Stimulated activated CD8-positive, alpha-beta memory T cell treated with anti-CD3 and anti-CD28 coated beads, Interleukin-2, amount 100 ng/mL, for 48 hours (primary cell): Measurements from ENCODE around the gene GRK4.
A peak's percentile ranks its signal among the peaks of the same experiment; 100 is the strongest.
"Not testable (repeated sequence)": the region's sequence is repeated elsewhere in the genome, so short reads cannot be mapped to it uniquely, and the experiment has no call there.

Source experiments
- DNase-seq, 2 donors: peaks; one replicate each; pipeline ENCODE4 v3.0.0-alpha.2; 2020; ENCODE audit warnings: low read depth in 2 of 2

GRK4 gene

DNA sequence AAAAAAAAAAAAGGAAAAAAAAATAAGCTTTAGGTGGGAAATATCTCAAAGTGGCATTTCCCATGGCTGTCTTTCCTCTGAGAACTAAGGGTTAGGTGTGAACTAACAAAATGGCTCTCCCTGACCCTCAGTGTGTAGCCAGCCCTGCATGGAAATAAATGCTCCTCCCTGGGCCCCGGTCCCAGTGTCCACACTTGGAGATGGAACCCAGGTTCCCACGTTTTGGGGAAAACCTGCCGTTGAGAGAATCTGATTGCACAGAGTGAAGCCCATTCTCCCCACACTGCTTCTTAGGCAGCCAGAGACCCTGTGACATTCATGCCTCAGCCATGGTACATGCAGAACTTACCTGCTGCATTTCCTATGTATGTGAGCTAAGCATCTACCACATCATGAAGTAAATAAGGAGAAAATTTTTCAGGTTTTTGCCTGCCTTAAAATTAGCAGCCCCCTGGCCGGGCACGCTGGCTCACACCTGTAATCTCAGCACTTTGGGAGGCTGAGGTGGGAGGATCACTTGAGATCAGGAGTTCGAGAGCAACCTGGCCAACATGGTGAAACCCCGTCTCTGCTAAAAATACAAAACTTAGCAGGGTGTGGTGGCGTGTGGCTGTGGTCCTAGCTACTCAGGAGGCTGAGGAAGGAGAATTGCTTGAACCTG lies 76.5 kb downstream of the GRK4 start:
- no peak for DNase-seq

DNA sequence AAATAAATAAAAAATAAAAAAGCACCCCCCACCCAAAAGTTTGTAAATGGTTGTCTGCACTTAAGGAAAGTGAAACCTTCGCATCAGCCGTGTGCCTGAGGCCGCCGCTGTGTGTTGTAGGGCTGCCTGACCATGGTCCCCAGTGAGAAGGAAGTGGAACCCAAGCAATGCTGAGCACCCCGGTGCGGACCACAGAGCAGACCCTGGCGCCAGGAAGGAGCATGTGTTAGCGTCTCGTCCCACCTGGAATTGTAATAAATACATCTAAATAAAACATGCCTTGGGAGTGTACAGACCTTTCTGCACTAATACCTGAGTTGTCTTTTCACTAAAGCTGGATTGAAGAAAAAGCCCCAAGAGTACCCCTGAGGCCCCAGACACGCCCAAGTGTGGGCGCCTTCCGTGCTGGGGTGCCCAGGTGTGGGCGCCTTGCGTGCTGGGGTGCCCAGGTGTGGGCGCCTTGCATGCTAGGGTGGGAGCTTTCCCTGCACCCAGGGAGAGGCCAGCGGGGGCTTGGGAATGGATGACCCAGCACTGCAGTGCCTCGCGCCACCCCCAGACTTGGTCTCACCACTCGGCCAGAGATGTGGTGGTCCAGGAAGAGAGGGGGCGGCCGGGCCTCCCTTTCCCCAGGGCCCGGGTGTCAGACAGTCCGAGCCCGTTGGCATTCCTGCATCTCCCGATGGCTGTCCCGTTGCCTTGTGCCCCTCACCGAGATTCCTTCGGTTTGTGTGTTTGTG lies 77.3 kb downstream of the GRK4 start:
- DNase-seq: no peak

DNA sequence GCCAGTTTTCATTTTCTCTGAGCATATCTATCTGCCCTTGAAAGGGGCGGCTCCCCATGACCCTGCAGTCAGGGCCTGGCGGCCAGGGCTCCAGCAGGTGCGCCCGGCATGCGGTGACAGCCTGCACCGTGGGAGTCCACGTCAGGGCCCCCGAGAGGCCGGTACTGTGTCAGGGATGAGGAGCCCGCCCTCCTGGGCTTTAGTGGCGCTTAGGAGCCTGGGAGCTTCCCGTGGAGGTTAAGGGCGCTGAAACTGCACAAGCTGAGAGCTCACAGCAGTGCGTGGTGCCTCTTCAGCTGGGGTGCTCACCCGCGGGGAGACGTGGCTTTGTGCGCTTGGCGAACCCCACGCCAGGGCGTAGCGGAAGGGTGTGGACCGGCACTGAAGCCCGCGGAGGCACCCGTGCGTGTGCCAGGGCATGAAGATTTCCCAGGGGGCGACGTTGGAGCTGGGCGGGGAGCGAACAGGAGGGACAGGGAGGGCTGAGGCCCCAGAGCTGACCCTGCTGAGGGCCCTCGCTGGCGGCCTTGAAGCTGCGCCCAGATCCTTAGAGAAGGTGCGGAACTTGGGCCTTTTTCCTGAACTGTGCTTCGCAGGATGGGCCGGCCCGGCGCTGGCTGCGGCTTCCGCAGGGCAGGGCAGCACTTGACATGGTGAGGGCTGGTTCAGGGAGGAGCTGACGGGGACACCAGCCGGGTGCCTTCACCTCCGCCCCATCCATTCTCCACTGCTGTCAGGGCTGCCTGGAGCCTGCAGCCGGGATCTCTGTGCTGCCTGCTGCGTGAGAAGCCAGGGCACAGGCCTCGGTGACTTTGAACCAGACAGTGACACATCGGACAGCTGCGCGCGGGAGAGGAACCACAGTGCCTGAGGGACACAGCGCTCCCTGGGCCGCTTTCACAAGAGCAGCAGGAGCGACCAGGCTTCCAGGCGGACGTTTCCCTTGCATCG lies 78.1 kb downstream of the GRK4 start:
- peak; percentile 14 to 15 for DNase-seq

DNA sequence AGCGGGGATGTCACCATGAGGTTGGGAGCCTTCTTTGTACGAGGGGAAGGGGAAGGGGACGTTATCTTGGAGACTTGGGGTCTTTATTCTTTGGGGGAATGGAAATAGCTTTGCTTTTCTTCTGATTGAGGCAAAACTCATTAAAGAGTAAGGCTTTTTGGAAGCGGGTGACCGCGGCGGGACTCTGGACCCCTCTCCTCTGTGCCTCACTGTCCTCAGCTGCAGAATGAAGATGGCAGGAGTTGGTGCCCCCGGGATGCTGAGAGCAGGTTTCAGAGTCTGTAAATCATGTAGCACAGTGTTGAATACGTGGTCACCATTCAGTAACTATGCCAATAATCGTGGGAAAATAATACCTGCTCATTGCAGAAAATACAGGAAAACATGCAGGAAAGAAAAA lies 78.9 kb downstream of the GRK4 start:
- DNase-seq: no peak

DNA sequence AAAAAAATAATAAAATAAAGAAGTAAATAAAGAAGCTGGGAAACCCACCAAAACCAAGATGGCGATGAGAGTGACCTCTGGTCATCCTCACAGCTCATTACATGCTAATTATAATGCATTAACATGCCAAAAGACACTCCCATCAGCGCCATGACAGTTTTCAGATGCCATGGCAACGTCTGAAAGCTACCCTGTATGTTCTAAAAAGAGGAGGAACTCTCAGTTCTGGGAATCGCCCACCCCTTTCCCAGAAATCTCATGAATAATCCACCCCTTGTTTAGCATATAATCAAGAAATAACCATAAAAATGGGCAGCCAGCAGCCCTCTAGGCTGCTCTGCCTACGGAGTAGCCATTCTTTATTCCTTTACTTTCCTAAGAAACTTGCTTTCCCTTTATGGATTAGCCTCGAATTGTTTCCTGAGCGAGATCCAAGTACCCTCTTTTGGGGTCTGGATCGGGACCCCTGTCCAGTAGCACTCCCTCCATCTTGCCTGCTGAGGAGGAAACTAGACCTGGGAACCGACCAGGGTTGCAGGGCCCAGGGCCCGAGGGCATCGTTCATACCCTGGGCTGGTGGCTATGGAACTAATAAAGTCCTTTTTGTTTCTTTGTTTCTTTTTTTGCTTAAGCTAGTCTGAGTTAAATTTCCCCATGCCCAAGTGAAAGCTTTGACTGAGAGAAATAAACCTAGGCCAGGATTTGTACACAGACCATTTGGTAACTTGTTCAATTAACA lies 80.1 kb downstream of the GRK4 start:
- DNase-seq: no peak

DNA sequence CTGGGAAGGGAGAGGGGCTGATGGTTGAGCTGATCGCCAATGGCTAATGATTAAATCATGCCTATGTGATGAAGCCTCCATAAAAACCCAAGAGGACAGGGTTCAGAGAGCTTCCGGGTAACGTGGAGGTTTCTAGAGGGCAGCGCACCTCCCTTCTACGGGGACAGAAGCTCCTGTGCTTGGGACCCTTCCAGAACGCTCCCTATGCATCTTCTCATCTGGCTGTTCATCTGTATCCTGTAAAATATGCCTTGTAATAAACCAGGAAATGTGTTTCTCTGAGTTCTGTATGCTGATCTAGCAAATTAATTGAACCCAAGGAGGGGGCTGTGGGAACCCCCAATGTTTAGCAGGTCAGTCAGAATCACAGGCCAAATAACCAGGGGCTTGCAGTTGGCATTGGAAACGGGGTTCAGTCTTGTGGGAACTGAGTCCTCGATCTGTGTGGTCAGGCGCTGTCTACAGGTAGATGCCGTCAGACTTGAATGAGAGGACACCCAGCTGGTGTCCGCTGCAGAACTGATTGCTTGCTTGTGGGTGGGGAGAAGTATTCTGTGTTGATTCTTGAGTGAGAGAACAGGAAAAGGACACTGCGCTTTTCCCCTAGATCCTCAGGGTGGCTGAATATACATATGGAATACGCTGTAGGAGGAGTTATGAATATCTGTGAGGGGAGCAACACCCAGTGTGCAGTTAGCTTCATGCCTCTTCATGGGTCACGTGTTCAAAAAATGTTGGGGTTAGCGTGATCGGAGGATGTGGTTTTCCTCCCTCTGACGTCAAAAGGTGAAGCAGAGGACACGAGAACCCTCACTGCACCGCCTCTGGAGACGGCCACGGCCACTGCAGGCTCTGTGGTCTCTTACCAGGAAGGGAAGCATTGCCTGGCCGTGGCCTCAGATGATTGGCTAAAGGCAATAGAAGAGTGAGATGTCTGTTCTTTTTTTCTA lies 81.8 kb downstream of the GRK4 start:
- peak; percentile 23 to 51 for DNase-seq

DNA sequence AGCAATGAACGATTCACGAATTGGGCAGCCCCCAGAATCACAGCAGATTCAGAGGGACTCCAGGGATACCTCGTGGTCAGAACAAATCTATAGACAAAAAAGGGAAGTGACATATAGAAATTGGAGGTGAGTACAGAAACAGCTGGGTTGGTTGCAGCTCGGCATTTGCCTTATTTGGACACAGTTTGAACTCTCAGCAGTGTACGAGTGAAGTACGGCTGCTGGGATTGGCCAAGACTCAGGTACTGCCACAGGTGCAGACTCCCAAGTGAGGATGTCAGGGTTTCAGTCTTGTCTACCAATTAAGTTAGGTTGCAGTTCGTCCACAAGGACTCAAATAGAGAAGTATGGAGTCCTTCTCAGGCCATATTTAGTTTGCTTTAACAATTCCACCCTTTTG lies 82.8 kb downstream of the GRK4 start:
- no peak for DNase-seq

DNA sequence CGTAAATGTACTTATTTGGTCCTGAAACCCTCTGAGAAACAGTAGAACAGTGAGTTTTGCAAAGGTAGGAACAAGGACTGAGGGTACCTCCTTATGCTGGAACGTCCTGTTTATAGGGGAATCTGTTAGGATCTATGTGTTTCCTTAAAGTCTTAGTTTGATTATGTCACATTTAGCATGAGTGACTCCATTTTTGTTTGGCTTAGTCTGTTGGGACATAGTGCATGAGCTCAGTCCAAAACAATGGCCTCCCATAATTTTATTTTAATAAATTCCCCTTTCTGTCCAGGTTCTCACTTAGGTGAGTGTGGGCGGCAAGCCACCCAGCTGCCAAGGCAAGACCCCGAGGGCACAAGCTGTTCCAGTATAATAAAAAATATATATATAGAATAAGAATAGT lies 83.3 kb downstream of the GRK4 start:
- no peak for DNase-seq

DNA sequence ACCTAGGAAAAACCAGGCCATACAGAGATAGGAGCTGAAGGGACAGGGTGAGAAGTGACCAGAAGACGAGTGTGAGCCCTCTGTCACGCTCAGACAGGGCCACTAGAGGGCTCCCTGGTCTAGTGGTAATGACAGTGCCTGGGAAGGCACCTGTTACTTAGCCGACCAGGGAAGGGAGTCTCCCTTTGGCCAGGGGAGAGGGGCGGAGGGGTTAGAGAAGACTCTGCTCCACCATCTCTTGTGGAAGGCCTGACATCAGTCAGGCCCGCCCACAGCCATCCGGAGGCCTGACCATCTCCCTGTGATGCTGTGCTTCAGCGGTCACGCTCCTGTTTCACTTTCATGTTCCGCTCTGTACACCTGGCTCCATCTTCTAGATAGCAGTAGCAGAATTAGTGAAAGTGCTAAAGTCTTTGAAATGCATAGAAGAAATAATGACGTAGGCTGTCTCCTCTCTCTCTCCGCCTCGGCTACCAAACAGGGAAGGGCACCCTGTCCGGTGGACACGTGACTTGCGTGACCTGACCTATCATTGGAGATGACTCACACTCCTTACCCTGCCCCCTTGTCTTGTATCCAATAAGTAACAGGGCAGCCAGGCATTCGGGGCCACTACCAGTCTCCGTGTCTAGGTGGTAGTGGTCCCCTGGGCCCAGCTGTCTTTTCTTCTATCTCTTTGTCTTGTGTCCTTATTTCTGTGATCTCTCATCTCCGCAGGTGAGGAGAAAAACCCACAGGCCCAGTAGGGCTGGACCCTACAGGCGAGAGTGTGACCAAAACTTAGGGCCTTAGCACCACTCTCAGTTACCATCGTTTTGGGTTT lies 84.3 kb downstream of the GRK4 start:
- peak; percentile 65 to 72 for DNase-seq

DNA sequence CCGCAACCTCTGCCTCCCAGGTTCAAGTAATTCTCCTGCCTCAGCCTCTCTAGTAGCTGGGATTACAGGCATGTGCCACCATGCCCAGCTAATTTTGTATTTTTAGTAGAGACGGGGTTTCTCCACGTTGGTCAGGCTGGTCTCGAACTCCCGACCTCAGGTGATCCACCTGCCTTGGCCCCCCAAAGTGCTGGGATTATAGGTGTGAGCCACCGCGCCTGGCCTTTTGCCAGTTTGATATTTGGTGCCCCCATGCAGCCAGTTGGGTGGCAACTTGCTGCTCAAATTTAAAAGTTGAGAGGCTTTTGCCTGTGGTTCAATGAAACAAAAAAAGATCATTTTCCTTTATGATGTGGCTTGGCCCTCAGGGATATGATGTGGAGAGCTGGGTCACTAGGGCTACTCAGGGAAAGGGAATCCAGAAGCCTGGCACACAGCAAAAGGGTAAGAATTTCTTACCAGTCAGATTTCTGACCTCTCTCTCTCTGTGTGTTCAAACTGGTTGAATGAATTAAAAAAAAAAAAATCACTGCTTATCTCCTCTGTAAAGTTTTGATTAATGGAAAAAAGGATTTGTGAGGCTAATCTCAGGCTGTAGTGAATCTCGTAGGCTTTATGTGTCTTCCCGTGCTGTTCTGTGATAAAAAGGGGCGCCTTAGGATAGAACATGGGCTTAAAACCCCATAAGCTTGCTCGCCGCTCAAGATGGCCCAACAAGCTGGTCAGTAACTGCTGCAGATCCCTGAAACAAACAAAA lies 87.9 kb downstream of the GRK4 start:
- not testable (repeated sequence) for DNase-seq

DNA sequence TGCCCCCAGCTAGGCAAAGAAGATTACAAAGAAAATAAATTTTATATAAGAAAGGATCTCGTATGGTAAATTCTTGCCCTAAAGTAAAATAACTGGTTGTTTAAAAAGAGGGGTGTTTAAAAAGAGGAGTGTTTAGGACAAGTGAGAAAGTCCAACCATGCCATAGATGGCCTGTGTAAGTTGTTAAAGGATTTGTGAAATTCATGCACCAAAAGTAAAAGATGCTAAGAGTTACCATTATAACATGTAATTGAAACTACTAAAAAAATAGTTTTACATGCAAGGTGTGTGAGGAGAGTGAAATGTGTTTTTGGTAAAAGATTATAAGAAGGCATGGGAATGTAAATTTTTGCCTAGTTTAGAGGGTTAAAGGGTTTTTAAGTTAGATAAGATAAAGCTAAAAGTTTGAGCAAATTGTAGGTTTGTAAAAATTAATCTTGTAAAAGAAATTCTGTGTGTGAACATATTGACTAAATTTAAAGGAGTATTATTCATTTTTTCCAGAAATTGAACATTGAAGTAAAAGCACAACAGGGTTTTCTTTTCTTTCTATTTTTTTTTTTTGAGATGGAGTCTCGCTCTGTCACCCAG lies 90.9 kb downstream of the GRK4 start:
- no peak for DNase-seq

DNA sequence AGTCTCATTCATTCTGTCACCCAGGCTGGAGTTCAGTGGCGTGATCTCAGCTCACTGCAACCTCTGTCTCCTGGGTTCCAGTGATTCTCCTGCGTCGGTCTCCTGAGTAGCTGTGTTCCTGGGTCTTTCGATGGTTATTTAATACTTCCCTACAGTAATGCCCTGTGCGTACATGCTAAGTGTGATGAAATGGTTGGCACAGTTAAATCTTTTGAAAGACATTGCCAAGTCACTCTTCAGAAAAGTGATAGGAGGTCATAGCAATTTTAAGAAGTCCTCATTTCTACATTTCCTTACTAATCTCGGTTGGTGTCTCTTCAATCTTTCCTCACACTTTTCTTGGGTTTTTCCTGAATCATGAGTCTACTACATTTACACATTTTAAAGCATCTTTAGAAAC lies 96.6 kb downstream of the GRK4 start:
- DNase-seq: no peak

DNA sequence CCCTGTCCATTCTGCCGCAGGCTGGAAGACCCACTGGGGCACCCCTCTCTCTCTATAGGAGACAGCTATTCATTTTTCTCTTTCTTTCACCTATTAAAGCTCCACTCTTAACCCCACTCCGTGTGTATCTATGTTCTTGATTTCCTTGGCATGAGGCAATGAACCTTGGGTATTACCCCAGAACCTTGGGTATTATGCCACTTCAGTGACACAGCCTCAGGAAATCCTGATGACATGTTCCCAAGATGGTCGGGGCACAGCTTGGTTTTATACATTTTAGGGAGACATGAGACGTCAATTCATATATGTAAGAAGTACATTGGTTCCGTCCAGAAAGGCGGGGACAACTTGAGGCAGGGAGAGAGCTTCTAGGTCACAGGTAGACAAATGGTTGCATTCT lies 97.6 kb downstream of the GRK4 start:
- no peak for DNase-seq

DNA sequence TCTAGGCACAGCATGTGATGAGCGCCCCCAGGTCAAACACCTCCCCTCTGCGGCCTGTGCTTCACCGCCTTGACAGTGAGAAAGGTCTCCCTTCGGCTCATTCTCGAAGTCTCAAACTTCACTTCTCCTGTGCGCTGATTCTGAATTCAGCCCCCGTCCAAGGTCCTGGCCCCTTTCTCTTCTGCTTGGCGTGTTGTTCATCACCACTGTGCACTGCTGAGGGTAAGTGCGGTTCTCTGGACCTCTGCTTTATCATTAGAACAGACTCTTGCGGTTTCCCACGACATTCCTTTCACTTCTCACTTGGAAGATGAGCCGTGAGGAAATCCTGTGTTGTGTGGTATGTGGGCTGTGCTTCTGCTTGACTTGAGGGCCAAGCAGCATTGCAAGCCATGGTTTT lies 99.1 kb downstream of the GRK4 start:
- DNase-seq: no peak

DNA sequence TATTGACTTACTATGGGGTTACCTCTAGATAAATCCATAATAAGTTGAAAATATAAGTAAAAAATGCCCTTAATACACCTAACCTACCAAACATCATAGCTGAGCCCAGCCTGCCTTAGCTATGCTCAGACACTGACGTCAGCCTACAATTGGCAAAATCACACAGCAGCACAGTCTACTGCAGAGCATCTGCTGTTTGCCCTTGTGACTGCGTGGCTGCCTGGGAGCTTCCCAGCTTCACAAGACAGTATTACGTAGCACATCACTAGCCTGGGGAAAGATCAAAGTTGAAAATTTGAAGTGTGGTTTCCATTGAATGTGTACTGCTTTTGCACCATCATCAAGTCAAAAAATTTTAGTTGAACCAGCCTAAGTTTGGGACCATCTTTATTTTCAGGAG lies 102.2 kb downstream of the GRK4 start:
- DNase-seq: no peak

DNA sequence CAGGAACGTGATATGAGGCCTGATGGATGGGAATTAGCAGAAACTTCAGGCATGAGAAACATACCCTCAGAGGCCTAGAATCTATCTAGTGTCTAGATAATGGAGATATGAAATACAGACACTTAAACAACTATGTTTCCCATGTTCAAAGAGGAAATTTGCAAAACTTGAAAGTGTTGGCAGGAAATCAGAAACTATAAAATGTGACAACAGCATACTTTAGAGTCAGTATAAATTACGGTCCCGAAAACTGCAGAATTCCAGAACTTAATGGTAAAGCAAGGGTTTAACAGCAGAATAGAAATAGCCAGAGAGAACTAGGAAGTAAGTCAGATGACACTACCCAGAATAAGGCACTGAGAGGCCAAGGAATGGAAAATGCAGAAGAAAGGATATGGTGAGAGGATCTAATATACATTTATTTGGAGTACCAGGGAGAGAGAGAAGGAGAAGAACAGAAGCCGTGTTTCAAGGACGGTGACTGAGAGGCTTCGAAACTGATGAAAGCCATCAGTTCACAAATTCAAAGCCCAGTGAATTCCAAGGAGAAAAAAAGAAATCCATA lies 103.5 kb downstream of the GRK4 start:
- no peak for DNase-seq

DNA sequence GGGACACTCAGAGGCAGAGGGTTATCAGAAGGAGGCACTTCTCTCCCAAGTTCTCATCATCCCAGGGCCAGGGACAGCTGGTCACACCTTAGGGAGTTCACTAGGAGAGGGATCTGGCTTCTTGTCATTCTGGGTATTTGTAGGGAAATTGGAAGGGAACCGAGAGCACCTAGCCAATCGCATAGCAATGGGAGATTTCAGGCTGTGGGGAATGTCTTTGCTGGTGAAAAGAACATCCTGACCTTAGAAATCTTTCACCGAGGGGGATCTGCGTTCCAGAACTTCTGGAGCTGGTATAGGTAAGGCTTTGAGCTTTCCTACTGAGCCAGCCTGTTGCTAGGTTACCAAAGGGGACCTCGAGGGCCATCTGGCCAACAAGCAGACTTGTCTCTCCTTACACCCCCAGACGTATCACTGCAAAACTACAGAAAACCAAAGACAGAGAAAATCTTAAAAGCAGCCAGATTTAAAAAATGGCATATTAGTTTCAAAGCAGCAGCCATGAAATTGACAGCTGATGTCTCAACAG lies 104.2 kb downstream of the GRK4 start:
- no peak for DNase-seq

DNA sequence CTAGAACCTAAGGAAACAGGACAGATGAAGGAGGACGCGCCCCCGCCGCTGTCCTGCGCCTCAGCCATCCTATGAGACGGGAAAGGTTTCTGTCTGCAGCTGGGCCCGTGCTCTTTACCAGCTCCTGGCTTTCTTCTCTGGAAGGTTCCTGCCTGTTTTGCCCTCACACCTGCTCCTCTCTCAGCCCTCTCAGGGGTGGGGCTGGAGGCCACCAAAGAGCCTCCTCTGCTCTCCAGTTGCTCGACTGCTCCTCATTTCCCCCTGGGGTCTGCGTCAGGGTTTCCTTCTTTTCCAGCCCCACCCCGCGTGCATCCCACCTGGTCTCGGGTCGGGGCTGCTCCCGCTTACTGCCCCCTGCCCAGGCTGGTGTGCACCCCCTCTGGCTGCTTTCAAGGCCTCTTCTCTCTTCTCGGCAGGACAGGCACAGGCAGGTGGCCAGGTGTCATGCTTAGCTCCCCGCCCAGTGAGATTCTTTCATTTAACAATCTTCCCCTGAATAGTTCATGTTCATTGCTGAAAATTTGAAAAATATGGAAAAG lies 106.4 kb downstream of the GRK4 start:
- no peak for DNase-seq
